Measurements from ENCODE around the gene AURKA.

The AURKA gene

GRCh38 chr20:56392132-56392880 is at the start of gene AURKA, which contains the start of gene CSTF1:
Gene AURKA, minus strand, starts transcription at chr20:56392215. Its CDS starts 4,018 bp downstream, at chr20:56388197.
Gene CSTF1, plus strand, starts transcription at chr20:56392645. Its CDS starts 2,908 bp downstream, at chr20:56395553.
- DNase-seq, result peak; percentile 99

GRCh38 chr20:56440346-56441007 is 48.5 kb upstream of the AURKA start:
- peak; percentile 33 for DNase-seq

GRCh38 chr20:56439771-56440291 is 47.8 kb upstream of the AURKA start:
- DNase-seq, result no peak

GRCh38 chr20:56438284-56438683 is 46.3 kb upstream of the AURKA start:
- no peak for DNase-seq

GRCh38 chr20:56437196-56437960 is 45.4 kb upstream of the AURKA start:
- no peak for DNase-seq

- DNase-seq, result no peak
These were observed 41.9 kb upstream of the AURKA start for GRCh38 chr20:56433880-56434255.

GRCh38 chr20:56433221-56433879 is 41.3 kb upstream of the AURKA start:
- DNase-seq, result no peak

- no peak for DNase-seq
These were observed 39.5 kb upstream of the AURKA start for GRCh38 chr20:56431471-56431870.

- no peak for DNase-seq
These were observed 38.9 kb upstream of the AURKA start for GRCh38 chr20:56430957-56431356.

- no peak for DNase-seq
These were observed 38.4 kb upstream of the AURKA start for GRCh38 chr20:56430461-56430860.

GRCh38 chr20:56429941-56430340 is 37.9 kb upstream of the AURKA start:
- no peak for DNase-seq

GRCh38 chr20:56429502-56429901 is 37.5 kb upstream of the AURKA start:
- DNase-seq, result no peak

- no peak for DNase-seq
These were observed 36.9 kb upstream of the AURKA start for GRCh38 chr20:56428881-56429280.

GRCh38 chr20:56428410-56428809 is 36.4 kb upstream of the AURKA start:
- no peak for DNase-seq

- DNase-seq, result no peak
These were observed 35.8 kb upstream of the AURKA start for GRCh38 chr20:56427797-56428196.

GRCh38 chr20:56426926-56427325 is 34.9 kb upstream of the AURKA start:
- DNase-seq, result no peak

- no peak for DNase-seq
These were observed 34.0 kb upstream of the AURKA start for GRCh38 chr20:56426026-56426425.

- DNase-seq, result no peak
These were observed 32.9 kb upstream of the AURKA start for GRCh38 chr20:56424931-56425330.

GRCh38 chr20:56423886-56424285 is 31.9 kb upstream of the AURKA start:
- DNase-seq, result no peak

GRCh38 chr20:56423211-56423610 is 31.2 kb upstream of the AURKA start:
- DNase-seq, result no peak

- DNase-seq, result no peak
These were observed 30.8 kb upstream of the AURKA start for GRCh38 chr20:56422824-56423189.

GRCh38 chr20:56422076-56422823 is 30.2 kb upstream of the AURKA start:
- no peak for DNase-seq
